AG10803 (cell line): ENCODE results near the gene SYVN1.

ENCODE experiments used
- DNase-seq: peaks from one replicate; pipeline ENCODE4 v3.0.0; 2010; ENCODE audit warnings: low read depth
- H3K4me3 ChIP-seq: 2 replicates; pipeline ENCODE4 v1.5.1; 2011; ENCODE audit warnings: mild to moderate bottlenecking, low read length, control low read depth
- CTCF ChIP-seq: conservative IDR thresholded peaks from 2 replicates; pipeline ENCODE4 v1.5.1; 2011; ENCODE audit warnings: mild to moderate bottlenecking, low read length, control low read depth, inconsistent platforms

SYVN1 gene

GRCh38 chr11:65078786-65079342 is 55.5 kb downstream of the SYVN1 start:
- TF ChIP-seq CTCF = no peak
- DNase-seq = no peak
- no peak overlapping the region for H3K4me3 ChIP-seq

GRCh38 chr11:65078151-65078550 is 56.2 kb downstream of the SYVN1 start:
- TF ChIP-seq CTCF = peak; percentile 56
- H3K4me3 ChIP-seq = no peak overlapping the region
- DNase-seq = peak; percentile 28

- no peak overlapping the region for H3K4me3 ChIP-seq
- DNase-seq = no peak
- TF ChIP-seq CTCF = no peak
These were observed 56.9 kb downstream of the SYVN1 start for GRCh38 chr11:65077451-65077850.
